GM18870 (cell line): Measurements from ENCODE around the gene PMCH.
"Not testable (repeated sequence)": the region's sequence is repeated elsewhere in the genome, so short reads cannot be mapped to it uniquely, and the experiment has no call there.

ENCODE experiments used
- ATAC-seq: cut with Tn5 transposase; IDR thresholded peaks from one replicate; pipeline ENCODE4 v1.9.1; 2021; ENCODE audit warnings: moderate library complexity; ENCODE audit not compliant: unreplicated experiment

Gene PMCH

GRCh38 chr12:102197789-102198188 is at the start of gene PMCH:
TSS of gene PMCH (minus strand) at chr12:102197833. CDS start at chr12:102197770, 63 bp downstream.
- peak; percentile 75 for ATAC-seq

GRCh38 chr12:102240859-102241258 is 43.2 kb upstream of the PMCH start:
- ATAC-seq: not testable (repeated sequence)

- ATAC-seq: no peak
Observed at GRCh38 chr12:102234599-102234998, 37.0 kb upstream of the PMCH start.

GRCh38 chr12:102232446-102232845 is 34.8 kb upstream of the PMCH start:
- ATAC-seq: no peak

GRCh38 chr12:102232036-102232435 is 34.4 kb upstream of the PMCH start:
- ATAC-seq: no peak

- no peak for ATAC-seq
Observed at GRCh38 chr12:102227954-102228353, 30.3 kb upstream of the PMCH start.

GRCh38 chr12:102220736-102221135 is 23.1 kb upstream of the PMCH start:
- ATAC-seq: no peak

- ATAC-seq: no peak
Observed at GRCh38 chr12:102215992-102216691, 18.5 kb upstream of the PMCH start.

- no peak for ATAC-seq
Observed at GRCh38 chr12:102204025-102204424, 6.4 kb upstream of the PMCH start.

GRCh38 chr12:102202556-102202955 is 4.9 kb upstream of the PMCH start:
- ATAC-seq: no peak

GRCh38 chr12:102201436-102202061 is 3.9 kb upstream of the PMCH start:
- no peak for ATAC-seq

- no peak for ATAC-seq
Observed at GRCh38 chr12:102195826-102196225, 1.8 kb downstream of the PMCH start.

GRCh38 chr12:102182635-102183034 is 15.0 kb downstream of the PMCH start:
- ATAC-seq: no peak

GRCh38 chr12:102174761-102175160 is 22.9 kb downstream of the PMCH start:
- no peak for ATAC-seq

GRCh38 chr12:102174117-102174516 is 23.5 kb downstream of the PMCH start:
- no peak for ATAC-seq

GRCh38 chr12:102172436-102172835 is 25.2 kb downstream of the PMCH start:
- no peak for ATAC-seq

GRCh38 chr12:102171951-102172350 is 25.7 kb downstream of the PMCH start:
- no peak for ATAC-seq

- no peak for ATAC-seq
Observed at GRCh38 chr12:102169922-102170621, 27.6 kb downstream of the PMCH start.

GRCh38 chr12:102167821-102168604 is 29.6 kb downstream of the PMCH start:
- peak; percentile 75 for ATAC-seq

- no peak for ATAC-seq
Observed at GRCh38 chr12:102163383-102163782, 34.2 kb downstream of the PMCH start.

GRCh38 chr12:102155206-102155605 is 42.4 kb downstream of the PMCH start:
- ATAC-seq: not testable (repeated sequence)
